GM12891 (cell line): ENCODE results near the gene CADM2.

ENCODE experiments used
- DNase-seq: peaks from one replicate; pipeline ENCODE4 v3.0.0; 2011; ENCODE audit warnings: low spot score; ENCODE audit not compliant: insufficient read length
- FAIRE-seq: peaks from 2 replicates; lab custom pipeline; 2011; peaks lifted over from hg19 to GRCh38; lab: Jason Lieb, UNC
- PAX5 ChIP-seq: IDR thresholded peaks from 2 replicates; pipeline ENCODE4 v1.6.1; 2011; ENCODE audit warnings: low read length, moderate library complexity, mild to moderate bottlenecking; ENCODE audit not compliant: insufficient read depth, severe bottlenecking
- POLR2A ChIP-seq: IDR thresholded peaks from 2 replicates; pipeline ENCODE4 v1.6.1; 2011; ENCODE audit warnings: low read depth, low read length, control low read depth
- POLR2AphosphoS5 ChIP-seq: IDR thresholded peaks from 2 replicates; pipeline ENCODE4 v1.6.1; 2011; ENCODE audit warnings: low read depth, low read length, control low read depth
- POU2F2 ChIP-seq: IDR thresholded peaks from 2 replicates; pipeline ENCODE4 v1.6.1; 2011; ENCODE audit warnings: low read depth, mild to moderate bottlenecking, control low read depth, low read length, moderate library complexity
- SPI1 ChIP-seq: IDR thresholded peaks from 2 replicates; pipeline ENCODE4 v1.6.1; 2011; ENCODE audit warnings: low read depth, low read length, control low read depth
- TAF1 ChIP-seq: IDR thresholded peaks from 2 replicates; pipeline ENCODE4 v1.6.1; 2011; ENCODE audit warnings: low read depth, low read length, control low read depth

The CADM2 gene

DNA sequence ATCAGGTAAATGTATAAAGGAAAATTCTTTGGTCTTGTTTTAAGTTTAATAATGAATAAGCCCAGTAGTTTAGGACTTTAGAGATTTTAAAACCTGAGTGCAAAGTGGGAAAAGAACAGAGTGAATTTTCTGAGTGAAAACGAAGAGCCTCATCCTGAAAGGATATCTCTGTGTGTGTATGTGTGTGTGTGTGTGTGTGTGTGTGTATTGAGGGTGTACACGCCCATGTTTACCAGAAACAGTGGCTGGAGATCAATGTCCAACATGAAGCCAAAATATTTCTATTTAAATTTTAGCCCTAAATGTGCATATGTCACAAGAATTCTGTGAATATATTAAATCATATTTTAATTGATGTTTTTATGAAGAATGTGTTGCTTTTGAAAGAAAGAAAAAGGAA lies 549.9 kb downstream of the CADM2 start:
- no peak for FAIRE-seq
- TF ChIP-seq POLR2A: no peak
- TF ChIP-seq TAF1: no peak
- TF ChIP-seq POLR2AphosphoS5: no peak
- TF ChIP-seq SPI1: no peak
- no peak for TF ChIP-seq POU2F2
- TF ChIP-seq PAX5: no peak
- DNase-seq: no peak

DNA sequence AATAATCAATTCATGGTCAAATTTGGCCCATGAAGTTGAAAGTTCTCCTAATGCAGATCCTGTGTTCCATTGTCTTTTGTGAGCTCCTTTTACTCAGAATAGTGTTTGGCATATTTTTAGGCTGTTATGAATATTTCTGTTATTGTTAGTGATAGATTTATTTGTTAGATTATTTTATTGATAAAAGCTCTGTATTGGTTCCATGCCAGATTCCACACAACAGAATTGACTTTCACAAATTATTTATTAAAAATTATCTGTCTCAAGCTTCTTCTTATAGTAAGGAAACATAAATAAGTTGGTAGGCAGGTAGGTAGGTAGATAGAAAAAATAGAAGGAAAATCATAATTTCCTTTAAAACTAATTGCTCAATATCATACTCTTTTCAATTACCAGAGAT lies 557.4 kb downstream of the CADM2 start:
- TF ChIP-seq TAF1: no peak
- DNase-seq (no peak), FAIRE-seq (no peak)

DNA sequence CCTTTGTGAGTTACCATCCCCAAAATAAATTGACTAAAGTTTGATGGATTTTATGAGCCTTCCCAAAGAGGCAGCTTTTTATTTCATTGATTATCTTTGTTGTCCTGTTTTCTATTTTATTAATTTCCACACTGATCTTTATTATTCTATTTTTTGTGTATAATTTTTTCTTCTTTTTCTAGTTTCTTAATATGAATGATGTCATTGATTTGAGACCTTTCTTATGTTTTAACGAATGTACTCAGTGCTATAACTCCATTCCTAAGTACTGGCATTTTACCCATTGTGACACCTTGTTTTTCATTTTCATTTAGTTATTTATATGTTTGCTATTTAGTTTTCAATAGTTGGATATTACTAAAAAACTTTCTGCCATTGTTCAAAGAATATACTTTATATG lies 565.3 kb downstream of the CADM2 start:
- no peak for TF ChIP-seq PAX5
- no peak for TF ChIP-seq TAF1
- no peak for FAIRE-seq
- no peak for DNase-seq

GRCh38 chr3:85525264-85525663 lies 566.5 kb downstream of the CADM2 start:
- FAIRE-seq: no peak
- TF ChIP-seq POLR2AphosphoS5 (no peak), POU2F2 (no peak), POLR2A (no peak), SPI1 (no peak), TAF1 (no peak), PAX5 (no peak)

GRCh38 chr3:85533586-85533985 lies 574.8 kb downstream of the CADM2 start:
- DNase-seq (no peak), FAIRE-seq (no peak)
- TF ChIP-seq PAX5 (no peak), POLR2AphosphoS5 (no peak), SPI1 (no peak), TAF1 (no peak), POLR2A (no peak), POU2F2 (no peak)

More at GRCh38 chr3:85525264-85525663, 566.5 kb downstream of the CADM2 start:
- DNase-seq: no peak

DNA sequence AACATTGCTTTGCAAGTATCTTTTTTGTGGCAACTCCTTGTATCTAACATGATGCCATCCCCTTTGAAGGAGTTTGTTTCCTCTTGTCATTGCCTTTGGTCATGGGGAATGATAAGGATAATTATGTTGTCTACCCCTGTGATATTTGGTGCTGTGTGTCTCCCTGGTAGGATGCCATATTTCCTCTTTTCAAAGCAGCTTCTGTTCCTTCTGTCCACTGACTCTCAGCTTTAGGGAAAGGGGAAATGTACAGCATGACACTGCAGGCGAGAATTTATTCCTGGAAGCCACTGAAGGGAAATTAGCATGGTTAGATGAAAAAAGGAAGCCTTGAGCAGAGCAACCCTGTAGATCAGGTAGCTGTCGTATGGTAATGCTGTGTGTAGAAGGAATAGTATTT lies 576.7 kb downstream of the CADM2 start:
- TF ChIP-seq TAF1: no peak
- no peak for TF ChIP-seq SPI1
- no peak for TF ChIP-seq PAX5
- TF ChIP-seq POU2F2: no peak
- TF ChIP-seq POLR2A: no peak
- TF ChIP-seq POLR2AphosphoS5: no peak

GRCh38 chr3:85539232-85539631 lies 580.4 kb downstream of the CADM2 start:
- FAIRE-seq (no peak), DNase-seq (no peak)
- TF ChIP-seq SPI1: peak; percentile 77
- TF ChIP-seq POLR2A: no peak

More for the DNA sequence above, 576.7 kb downstream of the CADM2 start:
- no peak for FAIRE-seq
- no peak for DNase-seq

DNA sequence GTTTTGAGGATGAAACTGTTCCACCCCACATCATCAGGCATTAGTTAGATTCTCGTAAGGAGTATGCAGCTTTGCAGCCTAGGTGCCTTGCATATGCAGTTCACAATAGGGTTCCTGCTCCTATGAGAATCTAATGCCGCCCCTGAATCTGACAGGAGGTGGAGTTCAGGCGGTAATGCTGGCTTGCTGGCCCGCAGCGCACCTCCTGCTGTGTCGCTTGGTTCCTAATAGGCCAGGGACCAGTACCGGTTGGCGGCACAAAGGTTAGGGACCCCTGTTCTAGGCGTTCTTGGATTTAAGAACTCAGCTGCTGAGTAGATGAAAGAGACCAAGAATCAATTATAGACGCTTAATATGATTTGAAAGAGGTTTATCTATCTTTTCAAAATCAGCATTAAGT lies 595.4 kb downstream of the CADM2 start:
- TF ChIP-seq SPI1: no peak
- DNase-seq: no peak
- FAIRE-seq: no peak

DNA sequence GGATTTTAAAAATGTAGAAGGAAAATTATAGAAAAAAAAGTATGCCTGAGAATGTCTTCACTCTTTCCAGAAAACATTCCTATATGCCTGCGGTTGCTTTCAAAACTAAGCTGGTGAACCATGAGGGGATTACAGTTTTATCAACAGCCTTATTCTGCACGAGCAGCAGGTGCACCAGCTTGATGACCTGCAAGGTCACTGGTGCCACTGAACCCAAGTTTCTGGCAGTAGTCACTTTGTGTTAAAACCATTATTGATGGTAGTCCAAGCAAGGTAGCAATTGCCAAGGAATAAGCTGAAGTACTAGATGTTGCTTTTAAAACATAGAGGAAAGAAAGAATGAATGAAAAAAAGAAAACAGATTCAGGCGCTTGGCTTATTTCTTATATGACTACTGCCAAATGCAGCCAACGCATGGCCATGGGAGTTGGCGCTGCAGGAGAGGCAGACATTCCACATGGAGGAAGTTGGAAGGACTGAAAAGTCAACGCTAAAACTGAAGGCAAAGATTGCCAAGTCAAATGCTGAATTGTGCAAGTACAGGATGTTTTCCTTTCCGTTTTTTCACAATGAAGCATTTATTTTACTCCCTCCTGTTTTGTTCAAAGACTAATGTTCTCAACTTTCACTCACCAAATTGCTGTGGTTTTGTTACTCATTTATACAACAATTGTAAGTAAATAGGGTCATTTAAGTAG lies 601.4 kb downstream of the CADM2 start:
- TF ChIP-seq PAX5 (no peak), POLR2A (no peak), TAF1 (no peak), POLR2AphosphoS5 (no peak), POU2F2 (no peak), SPI1 (no peak)
- no peak for DNase-seq
- FAIRE-seq: no peak

DNA sequence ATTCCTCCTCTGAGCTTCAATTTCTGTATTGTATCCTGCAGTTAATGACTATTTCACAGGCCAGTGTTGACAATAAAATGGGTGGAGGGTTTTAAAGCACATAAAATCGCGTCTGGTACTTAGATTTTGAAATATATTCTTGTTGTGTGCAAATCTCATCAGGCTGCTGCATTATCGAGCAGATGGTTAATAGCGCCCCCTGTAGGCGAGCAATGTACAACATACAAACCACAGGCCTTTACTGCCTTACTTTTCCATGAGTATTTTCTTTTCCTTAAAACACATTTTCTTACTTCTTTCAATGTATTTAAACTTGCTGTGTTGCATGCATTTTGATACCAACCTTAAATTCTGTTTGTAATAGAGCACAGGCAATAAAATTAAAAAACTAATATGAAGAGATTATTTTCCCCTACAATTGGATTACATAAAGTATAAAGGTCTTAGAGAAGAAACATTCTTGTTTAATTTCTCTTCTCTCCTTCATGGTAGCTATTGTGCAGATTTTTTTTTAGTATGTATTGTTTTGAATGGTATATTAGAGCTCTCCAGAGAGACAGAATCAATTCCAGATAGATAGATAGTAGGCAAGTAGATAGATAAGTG lies 608.4 kb downstream of the CADM2 start:
- TF ChIP-seq TAF1: no peak
- no peak for TF ChIP-seq POLR2AphosphoS5
- no peak for TF ChIP-seq SPI1
- no peak for TF ChIP-seq POLR2A
- TF ChIP-seq PAX5: no peak
- TF ChIP-seq POU2F2: no peak
- FAIRE-seq (peak; percentile 64), DNase-seq (no peak)
